Measurements from ENCODE around the gene MED22. TPM values are rescaled to one million over a fixed set of nuclear protein-coding genes. Genes with fewer than 3 reads are reported as not detected.

MED22 gene
- polyA plus RNA-seq, 3 donors: 6.8 to 27.7 (median 9.6) TPM

DNA sequence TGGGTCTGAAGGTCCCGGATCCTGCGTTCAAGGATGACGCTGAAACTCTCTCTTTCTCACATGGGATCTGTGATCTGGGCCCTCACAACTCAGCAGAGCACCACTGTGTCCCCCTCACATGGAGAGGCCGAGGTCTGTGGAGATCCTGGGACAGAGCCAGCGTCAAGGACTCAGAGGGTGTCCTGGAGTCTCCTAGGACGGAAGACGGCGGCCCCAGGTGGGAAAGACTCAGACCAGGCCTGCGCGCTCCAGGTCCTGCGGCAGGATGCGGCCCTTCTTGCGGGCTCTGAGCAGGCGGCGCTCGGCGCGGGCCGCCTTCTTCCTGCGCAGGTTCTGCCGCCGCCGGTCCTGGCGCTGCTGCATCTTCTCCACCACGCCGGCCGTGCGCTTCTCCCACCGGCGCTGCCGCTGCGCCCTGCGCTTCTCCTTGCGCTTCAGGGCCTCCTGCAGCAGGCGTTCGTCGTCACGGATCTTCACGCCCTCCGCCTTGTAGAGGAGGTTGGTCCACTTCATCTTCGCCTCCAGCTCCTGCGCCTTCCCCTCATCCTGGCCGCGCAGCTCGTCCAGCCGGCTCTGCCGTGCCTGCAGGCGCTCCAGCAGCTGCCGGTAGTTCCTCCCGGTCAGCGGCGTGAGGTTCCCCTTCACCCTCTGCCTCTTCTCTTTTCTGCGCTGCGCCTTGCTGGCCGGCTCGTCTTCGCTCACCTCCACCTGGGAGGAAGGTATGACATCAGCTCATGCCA, 16.1 kb downstream of the MED22 start:
- Mint-ChIP-seq H3K27me3 (ENCODE audit: low read depth in 3 of 3) (no peaks in the 10 kb centered on the region), H3K27ac (peak overlapping the region in 1 of 7 donors; percentile 46), H3K9me3 (no peaks in the 10 kb centered on the region), H3K4me3 (no peak overlapping the region), H3K4me1 (peaks cover 27% of the 10 kb centered on the region), H3K36me3 (peaks cover 41 to 54% of the 10 kb centered on the region in 2 donors)
- H3K9me3 ChIP-seq (replicated peaks in 1 of 2; ENCODE audit: control insufficient read depth in 1 of 2, insufficient read depth in 1 of 2, low read length in 2 of 2): no peaks in the 10 kb centered on the region
- H3K36me3 ChIP-seq (replicated peaks in 1 of 2; ENCODE audit: control insufficient read depth in 1 of 2, insufficient read depth in 2 of 2, low read length in 2 of 2): peaks cover 37 to 51% of the 10 kb centered on the region in 2 donors
- DNase-seq: no peak
- no peak overlapping the region for H3K4me2 ChIP-seq (replicated peaks; ENCODE audit: extremely low read depth, low read length, poor library complexity, severe bottlenecking)
- H3K4me1 ChIP-seq (ENCODE audit: control insufficient read depth in 1 of 2, insufficient read depth in 2 of 2, low read length in 2 of 2): peaks cover 18 to 32% of the 10 kb centered on the region in 2 donors
- intact Hi-C loops (cut with micrococcal nuclease): loop anchor here in 1 of 2 donors (10.0 kb wide), 2 partner anchors 147 to 387 kb away; partner anchors contain the start of gene TSC1
- H3K4me3 ChIP-seq (replicated peaks in 1 of 3; ENCODE audit: low read depth in 2 of 3, low read length in 3 of 3): no peak overlapping the region
- no peak overlapping the region for H3K27ac ChIP-seq (ENCODE audit: low read depth in 1 of 2, low read length in 2 of 2)
- 98% methylated on average over 52 of the region's 57 CpGs for WGBS (ENCODE audit: insufficient coverage)
- no peak overlapping the region for H3K9ac ChIP-seq (ENCODE audit: insufficient read depth, low read length, poor library complexity, severe bottlenecking)
- H2AFZ ChIP-seq (ENCODE audit: insufficient read depth, low read depth, low read length, poor library complexity, severe bottlenecking): no peak overlapping the region
- H4K20me1 ChIP-seq (ENCODE audit: insufficient read depth, low read length): peaks cover 48% of the 10 kb centered on the region
- peaks cover 21% of the 10 kb centered on the region for H3K79me2 ChIP-seq (ENCODE audit: insufficient read depth, low read length)
- TF ChIP-seq, protein P1, sequence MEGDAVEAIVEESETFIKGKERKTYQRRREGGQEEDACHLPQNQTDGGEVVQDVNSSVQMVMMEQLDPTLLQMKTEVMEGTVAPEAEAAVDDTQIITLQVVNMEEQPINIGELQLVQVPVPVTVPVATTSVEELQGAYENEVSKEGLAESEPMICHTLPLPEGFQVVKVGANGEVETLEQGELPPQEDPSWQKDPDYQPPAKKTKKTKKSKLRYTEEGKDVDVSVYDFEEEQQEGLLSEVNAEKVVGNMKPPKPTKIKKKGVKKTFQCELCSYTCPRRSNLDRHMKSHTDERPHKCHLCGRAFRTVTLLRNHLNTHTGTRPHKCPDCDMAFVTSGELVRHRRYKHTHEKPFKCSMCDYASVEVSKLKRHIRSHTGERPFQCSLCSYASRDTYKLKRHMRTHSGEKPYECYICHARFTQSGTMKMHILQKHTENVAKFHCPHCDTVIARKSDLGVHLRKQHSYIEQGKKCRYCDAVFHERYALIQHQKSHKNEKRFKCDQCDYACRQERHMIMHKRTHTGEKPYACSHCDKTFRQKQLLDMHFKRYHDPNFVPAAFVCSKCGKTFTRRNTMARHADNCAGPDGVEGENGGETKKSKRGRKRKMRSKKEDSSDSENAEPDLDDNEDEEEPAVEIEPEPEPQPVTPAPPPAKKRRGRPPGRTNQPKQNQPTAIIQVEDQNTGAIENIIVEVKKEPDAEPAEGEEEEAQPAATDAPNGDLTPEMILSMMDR (IDR thresholded peaks at IDR 0.05): no peak
- H3K27me3 ChIP-seq (ENCODE audit: control insufficient read depth in 2 of 2, insufficient read depth in 2 of 2, low read length in 2 of 2): no peaks in the 10 kb centered on the region

DNA sequence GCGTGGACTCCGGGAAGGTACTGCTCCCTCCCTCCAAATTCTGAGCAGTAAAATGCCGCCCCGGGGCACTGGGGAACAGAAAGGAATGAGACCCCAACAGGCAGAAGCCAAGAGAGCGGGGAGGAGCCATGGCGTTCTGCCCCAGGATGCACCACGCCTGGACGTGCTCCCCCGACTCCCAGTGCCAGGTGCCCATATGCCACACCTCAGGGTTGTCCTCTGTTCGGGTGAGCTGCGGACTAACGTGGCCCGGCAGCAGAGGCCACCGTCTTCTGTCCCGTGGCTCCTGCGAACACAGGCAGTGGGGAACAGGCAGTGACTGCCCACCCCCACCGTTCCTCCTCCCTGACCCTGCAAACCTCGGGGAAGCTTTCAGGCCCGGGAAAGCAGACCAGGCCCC, 16.7 kb downstream of the MED22 start:
- H3K4me2 ChIP-seq (replicated peaks; ENCODE audit: extremely low read depth, low read length, poor library complexity, severe bottlenecking): no peak overlapping the region
- Mint-ChIP-seq H3K36me3 (peaks cover 41 to 53% of the 10 kb centered on the region in 2 donors), H3K4me3 (no peak overlapping the region), H3K27ac (peak overlapping the region in 3 of 7 donors; percentile 32 to 46 (median 37)), H3K9me3 (no peaks in the 10 kb centered on the region), H3K27me3 (ENCODE audit: low read depth in 3 of 3) (no peaks in the 10 kb centered on the region), H3K4me1 (peaks cover 23% of the 10 kb centered on the region)
- H3K9ac ChIP-seq (ENCODE audit: insufficient read depth, low read length, poor library complexity, severe bottlenecking): no peak overlapping the region
- TF ChIP-seq, protein P1 (IDR thresholded peaks at IDR 0.05): no peak
- H3K27me3 ChIP-seq (ENCODE audit: control insufficient read depth in 2 of 2, insufficient read depth in 2 of 2, low read length in 2 of 2): no peaks in the 10 kb centered on the region
- peaks cover 21% of the 10 kb centered on the region for H3K79me2 ChIP-seq (ENCODE audit: insufficient read depth, low read length)
- peaks cover 37 to 51% of the 10 kb centered on the region in 2 donors for H3K36me3 ChIP-seq (replicated peaks in 1 of 2; ENCODE audit: control insufficient read depth in 1 of 2, insufficient read depth in 2 of 2, low read length in 2 of 2)
- WGBS (ENCODE audit: insufficient coverage): 97% methylated on average over 19 of the region's 19 CpGs
- H3K27ac ChIP-seq (ENCODE audit: low read depth in 1 of 2, low read length in 2 of 2): no peak overlapping the region
- H4K20me1 ChIP-seq (ENCODE audit: insufficient read depth, low read length): peaks cover 48% of the 10 kb centered on the region
- no peak overlapping the region for H3K4me3 ChIP-seq (replicated peaks in 1 of 3; ENCODE audit: low read depth in 2 of 3, low read length in 3 of 3)
- peaks cover 13 to 26% of the 10 kb centered on the region in 2 donors for H3K4me1 ChIP-seq (ENCODE audit: control insufficient read depth in 1 of 2, insufficient read depth in 2 of 2, low read length in 2 of 2)
- no peak overlapping the region for H2AFZ ChIP-seq (ENCODE audit: insufficient read depth, low read depth, low read length, poor library complexity, severe bottlenecking)
- no peak for DNase-seq
- no peaks in the 10 kb centered on the region for H3K9me3 ChIP-seq (replicated peaks in 1 of 2; ENCODE audit: control insufficient read depth in 1 of 2, insufficient read depth in 1 of 2, low read length in 2 of 2)
- intact Hi-C loops (cut with micrococcal nuclease): loop anchor here in 1 of 2 donors (10.0 kb wide), 2 partner anchors 146 to 386 kb away; partner anchors contain the start of gene TSC1
